ENCODE data around the gene EFHD2. TPM values are rescaled to one million over a fixed set of nuclear protein-coding genes. Genes with fewer than 3 reads are reported as not detected.
"Not testable (repeated sequence)": the region's sequence is repeated elsewhere in the genome, so short reads cannot be mapped to it uniquely, and the experiment has no call there.

EFHD2 gene
- total RNA-seq, 1 experiment from 2014 or later = 92.0 TPM

GRCh38 chr1:15383810-15384209 lies 25.9 kb upstream of the EFHD2 start:
- Histone ChIP-seq H3K9me3 (no peaks in the 10 kb centered on the region), H3K4me3 (no peak overlapping the region), H3K36me3 (no peaks in the 10 kb centered on the region), H3K27me3 (no peaks in the 10 kb centered on the region)
- no peak for DNase-seq

- H3K36me3 ChIP-seq = no peaks in the 10 kb centered on the region
- no peak overlapping the region for H3K4me3 ChIP-seq
- H3K27me3 ChIP-seq = no peaks in the 10 kb centered on the region
- DNase-seq = no peak
- no peaks in the 10 kb centered on the region for H3K9me3 ChIP-seq
Measured at GRCh38 chr1:15384301-15384901, 25.3 kb upstream of the EFHD2 start.

- H3K36me3 ChIP-seq = no peaks in the 10 kb centered on the region
- DNase-seq = no peak
- H3K27me3 ChIP-seq = no peaks in the 10 kb centered on the region
- no peak overlapping the region for H3K4me3 ChIP-seq
- no peaks in the 10 kb centered on the region for H3K9me3 ChIP-seq
Measured at GRCh38 chr1:15385420-15385819, 24.3 kb upstream of the EFHD2 start.

- Histone ChIP-seq H3K9me3 (no peaks in the 10 kb centered on the region), H3K36me3 (no peaks in the 10 kb centered on the region), H3K4me3 (no peak overlapping the region), H3K27me3 (no peaks in the 10 kb centered on the region)
- DNase-seq = no peak
Measured at GRCh38 chr1:15386164-15386749, 23.4 kb upstream of the EFHD2 start.

DNA sequence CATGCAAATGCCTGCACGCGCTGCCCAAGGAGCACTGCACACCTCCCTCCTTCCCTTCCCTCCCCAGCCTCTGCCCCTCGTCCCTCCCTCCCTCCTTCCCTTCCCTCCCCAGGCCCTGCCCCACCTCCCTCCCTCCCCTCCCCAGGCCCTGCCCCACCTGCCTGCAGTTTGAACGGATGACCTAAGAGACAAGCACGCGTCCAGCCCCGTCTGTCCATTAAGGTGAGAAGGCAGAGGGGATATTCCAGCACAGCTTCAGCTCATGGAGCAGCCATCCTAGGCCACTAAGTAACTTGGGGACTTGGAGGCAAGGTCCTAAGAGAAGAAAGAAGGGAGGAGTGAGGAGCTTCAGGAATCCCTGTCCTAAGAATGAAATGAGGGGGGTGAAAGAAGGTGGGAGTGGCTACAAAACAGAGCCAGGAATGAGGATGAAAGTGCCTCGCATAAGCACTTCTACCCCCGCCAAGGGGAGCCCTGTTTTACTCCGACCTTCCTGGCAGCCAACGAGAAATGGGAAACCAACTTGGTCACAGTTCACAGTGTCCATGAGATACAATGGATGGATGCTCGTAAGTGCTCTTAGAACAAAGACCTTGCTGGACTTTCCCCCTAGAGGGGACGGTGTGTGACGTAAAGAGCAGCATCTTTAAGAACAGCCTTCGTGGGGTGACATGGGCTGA lies 21.3 kb upstream of the EFHD2 start:
- no peaks in the 10 kb centered on the region for H3K9me3 ChIP-seq
- no peak for DNase-seq
- no peaks in the 10 kb centered on the region for H3K27me3 ChIP-seq
- H3K36me3 ChIP-seq = no peaks in the 10 kb centered on the region
- H3K4me3 ChIP-seq = no peak overlapping the region

- H3K27me3 ChIP-seq, H3K4me3 ChIP-seq, H3K9me3 ChIP-seq, DNase-seq, H3K36me3 ChIP-seq: not testable (repeated sequence)
Measured at GRCh38 chr1:15389828-15390227, 19.9 kb upstream of the EFHD2 start.

GRCh38 chr1:15390667-15391066 lies 19.0 kb upstream of the EFHD2 start:
- no peak for DNase-seq
- Histone ChIP-seq H3K9me3 (no peaks in the 10 kb centered on the region), H3K4me3 (no peak overlapping the region), H3K27me3 (no peaks in the 10 kb centered on the region), H3K36me3 (no peaks in the 10 kb centered on the region)

DNA sequence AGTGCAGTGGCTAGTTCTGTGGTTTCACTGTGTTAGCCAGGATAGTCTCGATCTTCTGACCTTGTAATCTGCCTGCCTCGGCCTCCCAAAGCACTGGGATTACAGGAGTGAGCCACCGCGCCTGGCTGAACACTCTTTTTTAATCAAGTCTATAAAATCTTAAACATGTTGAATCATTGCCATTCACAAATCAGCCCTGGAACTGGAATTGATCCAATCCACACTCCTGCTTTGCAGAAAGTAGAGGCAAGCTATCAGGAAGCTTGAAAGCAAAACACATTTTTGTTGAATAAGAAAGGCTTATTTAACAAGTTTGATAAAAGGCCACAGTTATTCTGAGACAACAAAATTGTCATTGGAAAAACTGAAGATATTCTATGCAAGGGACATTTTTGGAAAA lies 18.3 kb upstream of the EFHD2 start:
- no peaks in the 10 kb centered on the region for H3K36me3 ChIP-seq
- no peaks in the 10 kb centered on the region for H3K27me3 ChIP-seq
- no peaks in the 10 kb centered on the region for H3K9me3 ChIP-seq
- no peak for DNase-seq
- no peak overlapping the region for H3K4me3 ChIP-seq

GRCh38 chr1:15393475-15394257 lies 16.0 kb upstream of the EFHD2 start:
- Histone ChIP-seq H3K27me3 (no peaks in the 10 kb centered on the region), H3K4me3 (no peak overlapping the region), H3K9me3 (no peaks in the 10 kb centered on the region), H3K36me3 (no peaks in the 10 kb centered on the region)
- DNase-seq = no peak

DNA sequence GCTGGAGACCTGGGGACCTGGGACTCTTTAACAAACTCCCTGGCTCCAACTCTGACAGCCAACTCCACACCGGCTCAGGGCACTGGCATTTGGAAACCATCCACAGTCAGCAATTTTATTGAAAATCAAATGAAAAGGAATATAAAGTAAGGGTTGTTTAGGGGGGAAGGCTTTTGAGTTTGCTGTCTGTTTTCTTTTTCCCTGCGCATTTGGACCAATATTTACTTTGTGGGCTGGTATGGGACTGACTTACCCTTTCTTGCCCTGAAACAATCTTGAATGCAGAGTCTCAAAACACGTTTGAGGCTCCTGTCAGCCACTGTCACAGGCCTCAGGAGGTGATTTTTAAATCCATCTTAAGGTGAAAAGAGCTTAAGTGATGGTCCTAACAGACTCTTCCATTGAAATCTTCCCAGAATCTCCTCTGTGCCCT lies 15.4 kb upstream of the EFHD2 start:
- no peak for DNase-seq
- Histone ChIP-seq H3K9me3 (no peaks in the 10 kb centered on the region), H3K27me3 (no peaks in the 10 kb centered on the region), H3K36me3 (no peaks in the 10 kb centered on the region), H3K4me3 (no peak overlapping the region)

GRCh38 chr1:15397236-15397635 lies 12.5 kb upstream of the EFHD2 start:
- H3K4me3 ChIP-seq = no peak overlapping the region
- no peaks in the 10 kb centered on the region for H3K36me3 ChIP-seq
- H3K9me3 ChIP-seq = no peaks in the 10 kb centered on the region
- H3K27me3 ChIP-seq = no peaks in the 10 kb centered on the region
- no peak for DNase-seq

DNA sequence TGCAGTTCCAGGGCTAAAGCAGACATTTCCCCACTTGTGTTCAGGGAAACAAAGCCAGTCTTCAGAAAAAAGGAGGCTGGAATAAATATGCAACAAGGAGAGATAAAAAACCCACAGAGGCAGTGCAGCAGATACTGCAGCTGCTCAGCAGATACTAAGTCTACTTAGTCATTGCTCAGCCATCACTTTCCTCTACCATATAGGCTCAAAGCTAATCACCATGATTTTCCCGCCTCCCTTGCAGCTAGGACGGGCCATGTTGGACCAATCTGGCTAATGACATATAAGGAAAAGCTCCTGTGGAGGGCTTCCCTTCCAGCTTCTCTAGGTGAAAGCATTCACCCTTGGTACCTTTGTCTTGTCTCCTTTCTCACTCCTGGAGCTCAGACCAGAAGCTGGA lies 10.0 kb upstream of the EFHD2 start:
- DNase-seq = no peak
- Histone ChIP-seq H3K27me3 (no peaks in the 10 kb centered on the region), H3K9me3 (no peaks in the 10 kb centered on the region), H3K36me3 (no peaks in the 10 kb centered on the region), H3K4me3 (no peak overlapping the region)

DNA sequence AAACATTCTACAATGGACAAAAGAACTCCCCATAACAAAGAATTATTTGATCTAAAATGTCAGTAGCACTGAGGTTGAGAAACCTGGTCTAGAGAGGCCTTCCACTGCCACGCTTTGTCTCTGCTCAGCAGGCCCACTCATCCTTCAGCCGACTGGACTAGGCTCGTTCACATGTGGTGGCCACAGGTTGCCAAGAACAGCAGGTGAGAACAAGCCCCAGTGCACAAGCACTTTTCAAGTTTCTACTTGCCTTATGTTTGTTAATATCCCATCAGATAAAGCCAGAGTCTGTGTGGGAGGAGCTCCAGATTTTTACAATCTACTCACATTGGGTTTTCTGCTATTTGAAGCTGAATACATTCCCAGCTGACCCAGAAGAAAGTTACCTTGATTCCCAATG lies 9.1 kb upstream of the EFHD2 start:
- Histone ChIP-seq H3K27me3 (no peaks in the 10 kb centered on the region), H3K4me3 (no peak overlapping the region), H3K36me3 (no peaks in the 10 kb centered on the region), H3K9me3 (no peaks in the 10 kb centered on the region)
- no peak for DNase-seq

DNA sequence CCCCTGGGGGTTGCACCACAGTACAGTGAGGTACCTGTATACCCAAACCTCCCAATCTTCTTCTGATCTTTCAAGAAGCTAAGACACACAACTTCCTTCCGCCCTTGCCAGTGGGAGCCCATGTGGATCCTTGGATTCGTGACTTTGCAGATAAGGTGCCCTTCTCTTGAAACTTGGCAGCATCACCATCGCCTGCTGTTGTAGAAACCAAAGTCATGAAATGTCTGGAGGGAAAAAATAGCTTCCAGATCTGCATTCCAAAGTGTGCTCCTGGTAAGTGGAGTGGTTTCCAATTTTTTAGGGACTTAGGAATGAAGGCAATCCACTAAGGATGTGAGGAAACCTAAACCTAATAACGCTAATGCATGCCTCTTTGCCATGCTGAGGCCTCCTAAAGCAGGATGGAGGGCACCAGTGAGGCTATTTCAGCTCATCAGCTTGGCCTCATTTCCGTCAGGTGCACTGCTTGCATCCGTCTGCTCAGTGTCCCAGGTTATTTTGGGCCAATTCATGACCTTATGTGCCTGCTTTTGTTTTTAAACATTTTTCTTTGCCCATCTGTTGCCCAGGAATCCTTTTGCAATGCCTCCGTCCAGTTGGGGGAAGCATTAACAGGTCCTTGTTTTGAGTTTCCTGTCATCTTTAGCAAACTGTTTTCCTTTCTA lies 8.2 kb upstream of the EFHD2 start:
- no peaks in the 10 kb centered on the region for H3K9me3 ChIP-seq
- no peak overlapping the region for H3K4me3 ChIP-seq
- no peaks in the 10 kb centered on the region for H3K36me3 ChIP-seq
- DNase-seq = no peak
- no peaks in the 10 kb centered on the region for H3K27me3 ChIP-seq

- Histone ChIP-seq H3K36me3 (no peaks in the 10 kb centered on the region), H3K9me3 (no peaks in the 10 kb centered on the region), H3K4me3 (no peak overlapping the region), H3K27me3 (no peaks in the 10 kb centered on the region)
- no peak for DNase-seq
Measured at GRCh38 chr1:15402809-15403450, 6.8 kb upstream of the EFHD2 start.

GRCh38 chr1:15403962-15404580 lies 5.6 kb upstream of the EFHD2 start:
- no peaks in the 10 kb centered on the region for H3K9me3 ChIP-seq
- H3K27me3 ChIP-seq = no peaks in the 10 kb centered on the region
- DNase-seq = no peak
- no peaks in the 10 kb centered on the region for H3K36me3 ChIP-seq
- no peak overlapping the region for H3K4me3 ChIP-seq

All from MG63 (cell line).